Lung microvascular endothelial cell (primary cell): ENCODE results near the gene STX1A. TPM values are rescaled to one million over a fixed set of nuclear protein-coding genes. Genes with fewer than 3 reads are reported as not detected.
"Not testable (repeated sequence)": the region's sequence is repeated elsewhere in the genome, so short reads cannot be mapped to it uniquely, and the experiment has no call there.

ENCODE experiments used
- DNase-seq, 2 donors: peaks; one replicate each; pipeline versions ENCODE4 v3.0.0 to v3.0.0-alpha.2; 2010; ENCODE audit warnings: low read depth in 2 of 2
- total RNA-seq: library from RNA; depleted of rRNA; stranded (reverse); fragments of >200 nt; gene quantifications from 2 replicates; pipeline ENCODE4 v1.2.1, GENCODE V29; 2014

The STX1A gene
- total RNA-seq, 1 donor from 2014 or later, result 4.0 TPM

DNA sequence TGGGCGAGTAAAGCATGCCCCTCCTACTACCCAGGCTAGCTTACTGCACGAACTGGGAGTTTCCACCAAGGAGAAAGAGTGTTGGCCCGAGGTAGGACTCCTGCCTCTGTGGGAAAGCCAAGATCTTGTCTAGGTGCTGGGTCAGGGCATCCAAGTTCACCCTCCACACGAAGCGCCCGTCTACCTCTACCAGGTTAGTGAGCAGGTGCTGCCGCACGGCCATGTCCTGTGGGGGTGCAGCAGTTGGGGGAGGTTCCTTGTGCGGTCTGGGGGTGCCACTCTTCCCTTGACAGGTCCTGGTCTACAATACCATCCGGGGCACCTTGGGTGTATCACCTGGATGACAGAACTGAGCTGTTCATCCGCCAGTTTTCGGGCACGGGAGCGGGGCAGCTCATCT lies 17.4 kb upstream of the STX1A start:
- no peak for DNase-seq

- no peak for DNase-seq
These were observed 16.0 kb upstream of the STX1A start for GRCh38 chr7:73735528-73735905.

DNA sequence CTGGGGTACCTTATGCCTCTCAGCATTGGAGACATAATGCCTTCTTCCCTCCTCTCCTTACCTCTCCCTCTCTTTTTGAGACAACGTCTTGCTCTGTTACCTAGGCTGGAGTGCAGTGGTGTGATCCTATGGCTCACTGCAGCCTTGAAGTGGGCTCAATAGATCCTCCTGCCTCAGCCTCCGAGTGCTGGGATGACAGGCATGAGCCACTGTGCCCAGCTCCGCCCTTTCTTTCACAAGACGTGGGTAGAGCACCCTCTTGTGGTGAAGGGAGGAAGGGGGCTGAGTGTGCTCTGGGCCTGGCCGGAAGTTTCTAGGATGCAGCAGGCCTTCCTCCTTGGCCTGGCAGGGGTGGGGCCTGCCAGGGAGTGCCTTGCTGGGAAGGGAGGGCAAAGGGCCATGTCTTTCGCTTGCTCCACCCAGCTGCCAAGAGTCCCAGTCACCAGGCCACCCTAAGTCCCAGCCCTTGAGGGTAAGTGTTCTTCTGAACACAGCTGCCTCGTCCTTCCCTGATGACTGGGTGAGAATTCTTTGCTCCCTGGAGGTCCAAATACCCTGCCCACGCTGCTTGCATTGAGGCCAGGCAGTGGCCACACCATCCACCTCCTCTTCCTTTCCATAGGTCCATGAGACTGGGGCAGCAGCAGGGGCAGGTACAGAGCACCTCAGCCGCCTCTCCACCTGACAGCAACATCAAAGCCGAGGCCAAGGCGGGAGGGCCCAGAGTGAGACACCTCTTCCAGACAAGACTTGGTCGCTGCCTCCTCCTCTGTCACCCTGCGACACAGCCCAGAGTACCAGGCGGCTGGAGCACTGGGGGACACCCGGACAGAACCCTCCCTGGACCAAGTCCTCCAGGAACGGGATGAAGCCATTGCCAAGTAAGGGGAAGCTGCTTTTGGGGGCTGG lies 15.4 kb upstream of the STX1A start:
- peak; percentile 77 to 79 for DNase-seq

DNA sequence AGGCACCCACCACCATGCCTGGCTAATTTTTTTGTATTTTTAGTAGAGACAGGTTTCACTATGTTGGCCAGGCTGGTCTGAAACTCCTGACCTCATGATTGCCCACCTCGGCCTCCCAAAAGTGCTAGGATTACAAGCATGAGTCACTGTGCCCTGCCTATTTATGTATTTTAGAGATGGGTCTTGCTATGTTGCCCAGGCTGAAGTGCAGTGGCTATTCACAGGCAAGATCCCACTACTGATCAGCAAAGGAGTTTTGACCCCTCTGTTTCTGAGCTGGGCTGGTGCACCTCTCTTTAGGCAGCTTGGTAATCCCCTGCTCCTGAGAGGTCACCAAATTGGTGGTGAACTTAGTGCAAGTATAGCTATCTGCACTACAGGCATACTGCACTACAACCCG lies 12.9 kb upstream of the STX1A start:
- no peak for DNase-seq

- DNase-seq, result no peak
These were observed 11.0 kb upstream of the STX1A start for GRCh38 chr7:73730485-73730884.

DNA sequence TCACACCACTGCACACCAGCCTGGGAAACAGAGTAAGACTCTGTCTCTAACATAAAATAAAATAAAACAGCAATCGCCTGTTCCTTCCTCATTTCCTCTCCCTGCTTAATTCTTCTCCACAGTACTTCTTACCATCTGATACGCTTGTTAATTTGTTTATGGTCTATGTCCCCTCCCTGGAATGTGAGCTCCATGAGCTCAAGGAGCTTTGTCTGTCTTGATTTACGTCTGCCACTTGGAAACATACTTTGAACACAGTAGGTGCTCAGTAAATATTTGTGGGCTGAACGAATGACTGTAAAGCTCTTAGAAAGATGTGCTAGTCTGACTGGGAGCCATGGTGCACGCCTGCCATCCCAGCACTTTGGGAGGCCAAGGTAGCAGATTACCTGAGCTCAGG lies 9.1 kb upstream of the STX1A start:
- DNase-seq, result no peak

DNA sequence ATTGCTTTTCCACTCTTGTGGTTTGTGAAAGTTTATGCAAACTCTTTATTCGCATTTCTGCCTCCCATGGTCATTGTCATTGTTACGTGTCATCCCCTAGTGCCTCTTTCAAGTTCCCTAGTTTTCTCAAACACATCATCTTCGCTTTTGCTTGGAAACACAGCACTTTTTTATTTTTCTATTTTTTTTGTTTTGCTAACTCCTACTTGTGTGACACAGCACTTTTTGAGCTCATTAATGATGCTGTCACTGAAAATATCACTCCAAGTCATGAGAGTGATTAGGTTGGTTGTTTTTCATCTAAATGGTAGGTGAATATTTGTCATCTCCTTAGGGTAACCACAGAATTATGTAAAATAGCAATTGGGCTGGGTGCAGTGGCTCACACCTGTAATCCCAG lies 8.5 kb upstream of the STX1A start:
- DNase-seq, result no peak

- no peak for DNase-seq
These were observed 6.6 kb upstream of the STX1A start for GRCh38 chr7:73726083-73726466.

DNA sequence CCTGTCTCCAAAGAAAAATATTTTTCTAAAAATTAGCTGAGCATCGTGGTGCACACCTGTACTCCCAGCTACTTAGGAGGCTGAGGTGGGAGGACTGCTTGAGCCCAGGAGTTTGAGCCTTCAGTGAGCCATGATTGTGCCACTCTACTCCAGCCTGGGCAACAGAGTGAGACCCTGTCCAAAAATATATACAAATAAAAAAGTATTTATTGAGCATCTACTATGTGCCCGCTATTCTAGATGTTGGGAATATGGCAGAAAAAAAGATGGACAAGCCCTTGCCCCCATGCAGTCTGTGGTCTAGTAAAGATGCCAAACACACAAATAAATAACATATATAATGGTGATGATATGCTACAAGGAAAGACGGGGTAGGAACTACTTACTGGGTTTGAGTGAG lies 4.3 kb upstream of the STX1A start:
- DNase-seq, result no peak

- DNase-seq, result no peak
These were observed 3.3 kb upstream of the STX1A start for GRCh38 chr7:73722785-73723184.

DNA sequence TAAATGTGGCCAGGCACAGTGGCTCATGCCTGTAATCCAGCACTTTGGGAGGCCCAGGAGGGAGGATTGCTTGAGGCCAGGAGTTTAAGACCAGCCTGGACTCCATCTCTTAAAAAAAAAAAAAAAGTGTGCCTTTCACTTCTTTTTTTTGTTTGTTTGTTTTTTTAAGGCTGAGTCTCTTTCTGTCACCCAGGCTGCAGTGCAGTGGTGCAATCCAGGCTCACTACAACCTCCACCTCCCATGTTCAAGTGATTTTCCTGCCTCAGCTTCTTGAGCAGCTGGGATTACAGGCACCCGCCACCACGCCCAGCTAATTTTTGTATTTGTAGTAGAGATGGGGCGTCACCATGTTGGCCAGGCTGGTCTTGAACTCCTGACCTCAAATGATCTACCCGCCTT lies 2.7 kb upstream of the STX1A start:
- DNase-seq, result not testable (repeated sequence)

DNA sequence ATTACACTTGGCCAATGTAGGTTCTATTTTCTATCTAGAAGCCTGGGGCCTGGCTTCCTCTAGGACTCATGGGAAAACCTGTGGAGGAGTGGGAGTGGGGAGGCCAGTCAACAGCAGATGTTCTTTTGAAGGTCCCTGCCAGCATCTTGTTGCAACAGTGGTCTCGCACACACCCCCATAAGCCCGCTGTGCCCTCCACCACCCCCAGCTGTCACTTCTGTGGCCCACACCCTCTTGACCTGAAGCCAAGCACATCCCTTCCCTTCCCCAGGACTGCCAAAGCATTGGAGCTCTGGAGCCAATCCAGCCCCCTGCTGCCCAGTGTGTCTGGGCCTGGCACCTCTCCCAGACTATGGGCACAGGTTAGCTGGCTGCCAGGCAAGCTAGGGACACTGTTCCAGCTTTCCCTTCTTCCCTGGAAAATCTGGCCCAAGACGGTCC lies 1.9 kb upstream of the STX1A start:
- DNase-seq, result no peak

DNA sequence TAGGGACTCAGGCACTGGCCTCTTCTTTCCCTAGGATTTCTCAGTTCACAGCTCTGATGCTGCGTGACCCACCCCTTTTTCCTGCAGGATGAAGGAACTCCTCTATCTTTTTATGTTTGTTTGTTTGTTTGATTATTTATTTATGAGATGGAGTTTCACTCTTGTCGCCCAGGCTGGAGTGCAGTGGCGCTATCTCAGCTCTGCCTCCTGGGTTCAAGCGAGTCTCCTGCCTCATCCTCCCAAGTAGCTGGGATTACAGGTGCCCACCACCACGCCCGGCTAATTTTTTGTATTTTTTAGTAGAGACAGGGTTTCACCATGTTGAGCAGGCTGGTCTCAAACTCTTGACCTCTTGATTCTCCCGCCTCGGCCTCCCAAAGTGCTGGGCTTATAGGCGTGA lies 974 bp upstream of the STX1A start:
- not testable (repeated sequence) for DNase-seq

GRCh38 chr7:73719806-73720169 lies 319 bp upstream of the STX1A start:
- no peak for DNase-seq

GRCh38 chr7:73718438-73718881 lies 1.0 kb downstream of the STX1A start:
- no peak for DNase-seq

DNA sequence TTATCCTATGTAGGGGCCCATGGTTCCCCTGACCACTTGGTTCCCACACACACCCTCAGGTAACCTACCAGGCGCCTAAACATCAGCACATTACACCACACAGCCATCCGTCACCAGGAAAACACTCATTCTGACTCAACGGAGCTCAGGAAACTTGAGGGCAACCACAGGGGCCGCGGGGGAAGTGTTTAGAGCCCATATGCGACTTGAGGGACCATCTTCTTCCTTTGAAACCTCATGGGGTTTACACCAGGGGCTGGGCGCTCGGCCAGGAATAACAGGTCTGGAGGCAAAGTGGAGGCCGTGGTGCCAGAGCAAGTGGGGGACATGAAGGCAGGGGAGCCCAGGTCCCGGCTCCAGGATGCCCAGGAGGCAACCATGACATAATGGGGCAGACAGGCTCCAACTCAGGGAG lies 1.5 kb downstream of the STX1A start:
- DNase-seq, result peak; percentile 80 to 99

- peak in 1 of 2 donors; percentile 70 for DNase-seq
These were observed 2.3 kb downstream of the STX1A start for GRCh38 chr7:73717025-73717807.

DNA sequence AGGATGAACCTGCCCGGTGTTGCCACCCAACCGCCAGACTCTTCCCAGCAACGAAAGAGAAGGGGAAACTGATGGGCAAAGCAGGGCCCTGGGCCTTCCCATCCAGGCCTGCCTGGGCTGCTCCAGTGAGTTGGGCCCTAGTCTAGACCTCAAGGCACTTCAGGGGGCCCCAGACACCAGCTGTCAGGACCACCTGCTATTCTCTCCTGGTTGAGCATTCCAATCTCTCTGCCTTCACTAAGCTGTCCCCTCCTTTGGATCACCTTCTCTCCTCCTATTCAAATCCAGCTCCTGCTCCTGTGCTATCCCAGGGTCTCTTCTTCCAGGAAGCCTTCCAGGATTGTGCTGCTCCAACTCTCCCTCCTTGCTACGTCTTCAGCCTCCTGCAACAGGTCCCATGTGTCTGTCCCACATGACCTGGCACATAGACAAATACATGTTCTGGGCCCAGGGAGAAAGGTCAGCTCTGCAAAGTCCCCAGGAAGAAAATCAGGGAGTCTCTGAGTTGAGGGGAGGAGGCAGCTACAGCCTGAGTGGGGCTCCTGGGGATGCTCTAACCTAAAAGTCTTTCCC lies 3.1 kb downstream of the STX1A start:
- no peak for DNase-seq

DNA sequence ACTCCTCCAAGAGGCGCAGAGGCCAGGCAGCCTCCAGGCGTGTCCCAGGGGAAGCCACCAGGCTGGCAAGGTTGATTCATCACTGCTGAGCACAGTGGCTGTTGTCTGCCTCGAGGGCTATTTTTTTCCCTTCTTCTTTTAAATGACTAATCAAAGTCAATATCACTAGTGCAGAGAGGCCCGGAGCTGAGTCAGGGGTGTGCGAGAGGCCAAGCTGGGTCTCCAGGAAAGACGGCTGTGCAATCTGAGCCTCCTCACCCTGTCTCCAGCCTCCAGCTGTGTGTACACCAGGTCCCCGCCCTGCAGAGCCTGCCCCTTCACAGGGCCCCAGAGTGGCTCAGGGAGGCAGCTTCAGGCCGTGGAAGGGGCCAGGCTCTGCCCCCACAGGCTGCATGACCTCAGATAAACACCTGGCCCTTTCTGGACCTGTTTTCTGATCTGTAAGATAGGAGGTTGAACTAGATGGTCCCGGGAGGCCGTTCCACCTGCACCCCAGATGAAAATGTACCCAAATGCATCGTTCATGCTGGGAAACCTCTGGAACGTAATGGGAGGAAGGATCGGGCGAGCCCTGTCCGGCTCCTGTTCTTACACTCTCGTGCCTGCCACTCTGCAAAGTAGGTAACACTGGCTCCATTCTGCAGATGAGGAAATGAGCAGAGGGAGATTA lies 3.7 kb downstream of the STX1A start:
- peak; percentile 43 to 93 for DNase-seq

DNA sequence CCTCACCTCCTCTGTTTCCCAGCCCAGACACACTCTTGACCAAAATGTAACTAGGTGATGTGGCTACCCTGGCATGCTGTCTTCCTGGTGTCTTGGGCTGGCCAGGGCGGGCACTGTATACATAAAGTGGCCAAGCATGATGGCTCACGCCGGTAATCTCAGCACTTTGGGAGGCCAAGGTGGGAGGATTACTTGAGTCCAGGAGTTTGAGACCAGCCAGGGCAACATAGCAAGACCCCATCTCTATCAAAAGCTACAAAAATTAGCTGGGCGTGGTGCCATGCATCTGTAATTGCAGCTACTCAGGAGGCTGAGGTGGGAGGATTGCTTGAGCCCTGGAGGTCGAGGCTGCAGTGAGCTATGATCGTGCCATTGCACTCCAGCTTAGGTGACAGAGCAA lies 6.2 kb downstream of the STX1A start:
- DNase-seq, result not testable (repeated sequence)

GRCh38 chr7:73712773-73713172 lies 6.7 kb downstream of the STX1A start:
- DNase-seq, result no peak
